Thoracic aorta (tissue), 2 donors: ENCODE measurements around the gene ABCF3. TPM values are rescaled to one million over a fixed set of nuclear protein-coding genes. Genes with fewer than 3 reads are reported as not detected.

Experiments
- ATAC-seq: fragments of 150-250 bp; one replicate; pipeline ENCODE4 v1.8.0; 2017; ENCODE audit warnings: low read depth; ENCODE audit not compliant: insufficient number of reproducible peaks, low FRiP score
- DNase-seq: peaks from one replicate; pipeline ENCODE4 v3.0.0-alpha.2; 2020; ENCODE audit warnings: low spot score
- H3K27ac ChIP-seq, 2 donors: fragments of 200-600 bp; sonication (generic); 1 replicate in 1 of 2; 2 replicates in 1 of 2; pipeline ENCODE4 v1.5.1; 2016; ENCODE audit warnings: mild to moderate bottlenecking in 2 of 2, moderate library complexity in 2 of 2
- H3K27me3 ChIP-seq: fragments of 200-600 bp; sonication (generic); replicated peaks from 2 replicates; pipeline ENCODE4 v1.6.0; 2016; ENCODE audit warnings: mild to moderate bottlenecking; ENCODE audit not compliant: insufficient read depth
- H3K36me3 ChIP-seq: fragments of 200-600 bp; sonication (generic); one replicate; pipeline ENCODE4 v1.5.1; 2016
- H3K4me1 ChIP-seq, 2 donors: fragments of 200-600 bp; sonication (generic); 1 replicate in 1 of 2; 2 replicates in 1 of 2; pipeline versions ENCODE4 v1.5.1 to v1.6.0; 2016; ENCODE audit warnings: low read depth in 2 of 2, mild to moderate bottlenecking in 1 of 2; ENCODE audit not compliant: control insufficient read depth in 1 of 2
- H3K4me3 ChIP-seq: fragments of 200-600 bp; sonication (generic); 2 replicates; pipeline ENCODE4 v1.5.1; 2016; ENCODE audit warnings: mild to moderate bottlenecking
- H3K9me3 ChIP-seq: fragments of 200-600 bp; sonication (generic); 2 replicates; pipeline ENCODE4 v1.5.1; 2016
- CTCF ChIP-seq: fragments of 200-600 bp; sonication (generic); IDR thresholded peaks from one replicate; pipeline ENCODE4 v1.5.1; 2019; ENCODE audit warnings: antibody characterized with exemption
- total RNA-seq, 2 donors: library from RNA; depleted of rRNA; stranded (reverse); fragments of >200 nt; gene quantifications; one replicate each; pipeline versions ENCODE4 v1.1.0 to v1.2.3, GENCODE V29; 2016

Gene ABCF3
- total RNA-seq, 2 donors from 2014 or later = 50.2 to 62.1 TPM

DNA sequence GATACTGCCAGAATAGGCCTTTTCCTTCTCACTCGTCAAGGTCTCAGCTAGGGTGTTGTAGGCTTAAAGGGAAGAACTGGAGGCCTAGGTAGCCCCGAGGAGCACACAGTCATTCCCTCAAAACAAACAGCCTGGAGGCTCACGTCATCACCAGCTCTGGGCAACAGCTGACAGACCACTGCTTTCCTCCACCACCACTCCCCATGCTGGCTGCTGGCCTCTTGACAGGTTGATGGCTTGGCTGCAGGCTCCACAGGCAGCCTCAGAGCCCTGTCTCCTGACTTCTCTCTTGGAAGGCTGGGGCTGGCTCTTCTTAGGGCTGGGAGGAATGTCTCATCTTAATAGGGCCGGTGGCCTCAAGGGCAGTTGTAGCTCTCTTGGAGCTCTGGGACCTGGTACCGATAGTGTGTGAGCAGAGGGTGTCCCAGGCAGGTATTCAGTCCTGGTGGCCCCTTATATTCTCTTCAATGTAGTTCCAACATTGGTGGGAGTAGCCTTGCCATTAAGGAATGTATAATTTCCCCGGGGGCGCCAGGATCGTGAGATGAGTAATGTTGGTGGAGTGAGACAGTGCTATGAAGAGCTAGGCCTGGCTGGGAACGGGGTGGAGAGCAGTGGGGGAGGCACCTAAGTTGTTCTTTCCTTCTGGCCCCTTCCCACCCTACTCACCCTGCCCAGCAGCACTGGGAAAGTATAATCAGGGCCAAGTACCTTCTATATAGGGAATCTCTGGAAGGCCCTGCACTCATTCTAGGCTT lies 17.5 kb upstream of the ABCF3 start:
- H3K36me3 ChIP-seq = peaks cover 83% of the 10 kb centered on the region
- H3K4me1 ChIP-seq = no peaks in the 10 kb centered on the region
- no peak for DNase-seq
- no peak for ATAC-seq
- no peak overlapping the region for H3K4me3 ChIP-seq
- no peak overlapping the region for H3K27ac ChIP-seq
- H3K9me3 ChIP-seq = no peaks in the 10 kb centered on the region
- no peak for TF ChIP-seq CTCF
- no peaks in the 10 kb centered on the region for H3K27me3 ChIP-seq

- no peak for DNase-seq
- Histone ChIP-seq H3K9me3 (no peaks in the 10 kb centered on the region), H3K4me1 (peaks cover 0 to 5% of the 10 kb centered on the region in 2 donors), H3K4me3 (no peak overlapping the region), H3K36me3 (peaks cover 66% of the 10 kb centered on the region), H3K27ac (no peak overlapping the region), H3K27me3 (no peaks in the 10 kb centered on the region)
- ATAC-seq = no peak
- TF ChIP-seq CTCF = no peak
Observed at GRCh38 chr3:184169896-184170875, 15.8 kb upstream of the ABCF3 start.

- no peak for TF ChIP-seq CTCF
- DNase-seq (no peak), ATAC-seq (no peak)
- Histone ChIP-seq H3K4me3 (no peak overlapping the region), H3K27me3 (no peaks in the 10 kb centered on the region), H3K9me3 (no peaks in the 10 kb centered on the region), H3K4me1 (peaks cover 9 to 17% of the 10 kb centered on the region in 2 donors), H3K27ac (no peak overlapping the region), H3K36me3 (peaks cover 53% of the 10 kb centered on the region)
Observed at GRCh38 chr3:184171562-184171961, 14.4 kb upstream of the ABCF3 start.

- H3K4me1 ChIP-seq = peaks cover 21 to 30% of the 10 kb centered on the region in 2 donors
- H3K27me3 ChIP-seq = no peaks in the 10 kb centered on the region
- no peak for DNase-seq
- peaks cover 51% of the 10 kb centered on the region for H3K36me3 ChIP-seq
- TF ChIP-seq CTCF = no peak
- no peak for ATAC-seq
- no peak overlapping the region for H3K4me3 ChIP-seq
- no peak overlapping the region for H3K27ac ChIP-seq
- no peaks in the 10 kb centered on the region for H3K9me3 ChIP-seq
Observed at GRCh38 chr3:184172681-184173373, 13.2 kb upstream of the ABCF3 start.

DNA sequence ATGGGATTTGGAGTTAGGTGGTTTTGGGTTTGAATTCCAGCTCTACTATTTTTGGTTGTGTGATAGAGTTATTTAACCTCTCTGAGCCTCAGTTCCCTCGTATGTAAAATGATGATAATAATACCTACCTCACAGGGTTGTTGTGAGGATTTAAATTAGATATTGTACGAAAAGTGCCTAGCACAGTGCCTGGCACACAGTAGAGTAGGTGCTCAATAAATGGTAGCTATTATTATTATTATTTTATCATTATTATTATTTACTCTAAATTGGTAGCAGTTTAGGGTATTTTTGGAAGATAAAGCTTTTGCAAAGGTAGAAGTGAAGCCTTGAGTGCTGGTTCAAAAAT lies 12.7 kb upstream of the ABCF3 start:
- H3K9me3 ChIP-seq = no peaks in the 10 kb centered on the region
- H3K36me3 ChIP-seq = peaks cover 49% of the 10 kb centered on the region
- H3K4me1 ChIP-seq = peaks cover 24 to 30% of the 10 kb centered on the region in 2 donors
- DNase-seq = no peak
- ATAC-seq = no peak
- no peak overlapping the region for H3K4me3 ChIP-seq
- no peaks in the 10 kb centered on the region for H3K27me3 ChIP-seq
- no peak for TF ChIP-seq CTCF
- no peak overlapping the region for H3K27ac ChIP-seq
